Adrenal gland (tissue), 12 donors: ENCODE measurements around the gene ACKR2. TPM values are rescaled to one million over a fixed set of nuclear protein-coding genes. Genes with fewer than 3 reads are reported as not detected.

Source experiments
- DNase-seq, 7 donors: peaks; one replicate each; pipeline ENCODE4 v3.0.0-alpha.2; 2019 to 2020
- H3K27ac ChIP-seq, 5 donors: fragments of 200-600 bp; sonication (generic) in 4 of 5; 1 replicate in 3 of 5; 2 replicates in 2 of 5; pipeline versions ENCODE4 v1.5.1 to v1.8.0; 2016 to 2020; ENCODE audit warnings: mild to moderate bottlenecking in 1 of 5
- H3K27me3 ChIP-seq: fragments of 200-600 bp; 2 replicates; pipeline ENCODE4 v1.8.0; 2021
- H3K36me3 ChIP-seq, 2 donors: fragments of 200-600 bp; replicated peaks in 1 of 2; 1 replicate in 1 of 2; 2 replicates in 1 of 2; pipeline versions ENCODE4 v1.5.1 to v1.8.0; 2018 to 2022
- H3K4me1 ChIP-seq, 2 donors: fragments of 200-600 bp; replicated peaks in 1 of 2; 1 replicate in 1 of 2; 2 replicates in 1 of 2; pipeline versions ENCODE4 v1.5.1 to v1.8.0; 2018 to 2021
- H3K4me3 ChIP-seq, 4 donors: fragments of 200-600 bp; sonication (generic) in 3 of 4; one replicate each; pipeline ENCODE4 v1.5.1; 2016 to 2018
- H3K9me3 ChIP-seq, 3 donors: fragments of 200-600 bp; sonication (generic) in 1 of 3; replicated peaks in 1 of 3; 1 replicate in 2 of 3; 2 replicates in 1 of 3; pipeline versions ENCODE4 v1.5.1 to v1.8.0; 2016 to 2021
- POLR2A ChIP-seq, 2 donors: fragments of 450-650 bp; IDR thresholded peaks; one replicate each; pipeline ENCODE4 v1.6.1; 2017; ENCODE audit warnings: antibody characterized with exemption in 2 of 2, mild to moderate bottlenecking in 2 of 2, moderate library complexity in 1 of 2
- WGBS, 4 donors: extraction: QIAGEN DNeasy Blood & Tissue Kit in 2 of 4; methylation state at CpG; one replicate each; pipeline versions ENCODE4 v1.1.5 to v1.1.7; 2013 to 2017; 5-methylcytosine and 5-hydroxymethylcytosine counted together
- intact Hi-C, 2 donors: fragments of 100-400 bp; cut with DNase I; formaldehyde crosslinking; loops; one replicate each; pipeline versions ENCODE4 v1.14.1 to v1.15.0; 2022 to 2023
- polyA plus RNA-seq, 3 donors: library from polyadenylated mRNA; stranded (reverse); fragments of 200-250 nt in 2 of 3; fragments of 350-450 nt in 1 of 3; fragmentation: Illumina TruSeq in 1 of 3; extraction: RNeasy Lipid Tissue Mini Kit (QIAGEN cat#74804) in 1 of 3; gene quantifications; one replicate each; pipeline ENCODE4 v1.2.3, GENCODE V29; 2013 to 2014
- total RNA-seq, 9 donors: library from RNA; depleted of rRNA in 4 of 9; stranded (reverse); fragments of >200 nt in 4 of 9; fragments of 120-200 nt in 1 of 9; fragmentation: NEBNext Ultra II Directional in 1 of 9; extraction: Animal tissue kit (Norgen Biotek cat#: 25700) in 1 of 9; gene quantifications; one replicate each; pipeline versions ENCODE4 v1.1.0 to v1.2.4, GENCODE V29; 2013 to 2023
- TF ChIP-seq, protein P1 (sequence below), 6 experiments: fragments of 450-650 bp in 4 of 6; fragments of 200-600 bp in 2 of 6; sonication (generic) in 1 of 6; IDR thresholded peaks; 1 replicate in 5 of 6; 2 replicates in 1 of 6; pipeline versions ENCODE4 v1.5.1 to v1.8.0; 2016 to 2021; ENCODE audit warnings: antibody characterized with exemption in 6 of 6, mild to moderate bottlenecking in 2 of 6, moderate library complexity in 1 of 6
- donor health status: healthy with polysubstance abuse.
- donor health status: Bipolar disorder and iron deficiency.
- donor health status: DM: yes; HTN: yes; CAD: no.
- donor health status: DM: no; HTN: no; CAD: no.
- donor health status: DM: no; HTN: no; CAD: no.
- donor health status: DM: yes; HTN: yes; CAD: no.

The ACKR2 gene
- total and polyA plus RNA-seq, 12 donors: 1.1 to 19.9 (median 3.0) TPM

DNA sequence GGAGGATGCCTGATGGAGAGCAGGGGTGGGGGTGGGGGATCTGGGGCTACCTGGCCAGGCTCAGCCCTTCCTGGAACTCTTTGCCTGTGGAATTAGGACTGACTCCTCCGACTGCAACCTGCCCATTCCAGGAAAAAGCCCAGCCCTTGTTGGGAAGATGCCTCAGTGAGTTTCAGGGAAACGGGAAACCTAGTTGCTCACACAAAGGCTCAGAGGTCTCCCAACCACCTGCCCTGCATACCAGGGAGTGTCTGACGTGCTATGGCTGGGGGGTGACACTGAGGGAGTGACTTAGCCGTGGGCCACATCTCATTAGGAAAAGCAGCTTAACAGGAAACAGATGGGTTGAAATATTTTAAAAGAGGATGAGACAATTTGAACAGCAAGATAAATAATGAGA is 38.5 kb downstream of the ACKR2 start:
- DNase-seq: no peak
- H3K27me3 ChIP-seq: no peaks in the 10 kb centered on the region
- intact Hi-C loops: no loop called here
- TF ChIP-seq, protein P1, sequence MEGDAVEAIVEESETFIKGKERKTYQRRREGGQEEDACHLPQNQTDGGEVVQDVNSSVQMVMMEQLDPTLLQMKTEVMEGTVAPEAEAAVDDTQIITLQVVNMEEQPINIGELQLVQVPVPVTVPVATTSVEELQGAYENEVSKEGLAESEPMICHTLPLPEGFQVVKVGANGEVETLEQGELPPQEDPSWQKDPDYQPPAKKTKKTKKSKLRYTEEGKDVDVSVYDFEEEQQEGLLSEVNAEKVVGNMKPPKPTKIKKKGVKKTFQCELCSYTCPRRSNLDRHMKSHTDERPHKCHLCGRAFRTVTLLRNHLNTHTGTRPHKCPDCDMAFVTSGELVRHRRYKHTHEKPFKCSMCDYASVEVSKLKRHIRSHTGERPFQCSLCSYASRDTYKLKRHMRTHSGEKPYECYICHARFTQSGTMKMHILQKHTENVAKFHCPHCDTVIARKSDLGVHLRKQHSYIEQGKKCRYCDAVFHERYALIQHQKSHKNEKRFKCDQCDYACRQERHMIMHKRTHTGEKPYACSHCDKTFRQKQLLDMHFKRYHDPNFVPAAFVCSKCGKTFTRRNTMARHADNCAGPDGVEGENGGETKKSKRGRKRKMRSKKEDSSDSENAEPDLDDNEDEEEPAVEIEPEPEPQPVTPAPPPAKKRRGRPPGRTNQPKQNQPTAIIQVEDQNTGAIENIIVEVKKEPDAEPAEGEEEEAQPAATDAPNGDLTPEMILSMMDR (IDR thresholded peaks at IDR 0.05): no peak
- TF ChIP-seq POLR2A (IDR thresholded peaks at IDR 0.05): no peak
- no peaks in the 10 kb centered on the region for H3K9me3 ChIP-seq
- H3K36me3 ChIP-seq: no peaks in the 10 kb centered on the region
- H3K4me1 ChIP-seq: peaks cover 7 to 41% of the 10 kb centered on the region in 2 donors
- H3K4me3 ChIP-seq: no peak overlapping the region
- WGBS, 4 donors: 61 to 74% (median 65%) methylated on average over 4 of the region's 4 CpGs
- peak overlapping the region in 3 of 5 donors; percentile 28 to 85 (median 74) for H3K27ac ChIP-seq

DNA sequence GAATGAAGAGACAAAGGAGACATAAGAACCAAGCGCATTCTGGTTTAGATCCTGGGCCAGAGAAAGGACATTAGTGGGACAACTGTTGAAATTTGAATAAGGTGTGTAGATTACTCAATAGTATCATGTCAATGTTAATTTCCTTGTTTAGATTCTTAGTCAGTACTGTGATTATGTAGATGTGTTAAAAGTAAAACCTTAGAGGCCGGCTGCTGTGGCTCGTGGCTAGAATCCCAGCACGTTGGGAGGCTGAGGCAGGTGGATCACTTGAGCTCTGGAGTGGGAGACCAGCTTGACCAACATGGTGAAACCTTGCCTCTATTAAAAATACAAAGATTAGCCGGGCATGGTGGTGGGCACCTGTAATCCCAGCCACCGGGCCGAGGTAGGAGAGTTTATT is 39.8 kb downstream of the ACKR2 start:
- no peaks in the 10 kb centered on the region for H3K36me3 ChIP-seq
- intact Hi-C loops: no loop called here
- DNase-seq: no peak
- H3K4me3 ChIP-seq: no peak overlapping the region
- H3K9me3 ChIP-seq: no peaks in the 10 kb centered on the region
- H3K27me3 ChIP-seq: no peaks in the 10 kb centered on the region
- WGBS, 4 donors: 95 to 97% (median 96%) methylated on average over 7 of the region's 7 CpGs
- H3K4me1 ChIP-seq: peaks cover 14 to 45% of the 10 kb centered on the region in 2 donors
- TF ChIP-seq, protein P1 (IDR thresholded peaks at IDR 0.05): no peak
- H3K27ac ChIP-seq: no peak overlapping the region

DNA sequence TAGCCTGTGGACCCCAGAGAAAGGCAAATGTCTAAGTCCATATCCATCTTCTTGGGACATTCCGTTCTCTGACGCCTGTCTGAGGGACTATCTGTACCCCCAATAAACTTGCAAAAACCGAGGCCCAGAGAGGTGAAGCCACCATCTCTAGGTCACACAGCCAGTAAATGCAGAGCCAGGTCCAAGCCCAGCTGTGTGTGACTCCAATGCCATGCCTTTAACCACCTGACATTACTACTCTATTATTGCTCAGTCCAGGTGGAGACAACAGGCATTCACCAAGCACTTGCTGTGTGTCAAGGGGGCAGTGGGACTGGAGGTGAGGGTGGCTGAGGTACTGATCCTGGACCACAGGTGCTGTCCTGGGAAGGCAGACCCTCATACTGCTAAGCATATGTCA is 41.0 kb downstream of the ACKR2 start:
- WGBS, 4 donors: 86 to 96% (median 94%) methylated on average over 3 of the region's 3 CpGs
- Histone ChIP-seq H3K4me1 (peaks cover 15 to 40% of the 10 kb centered on the region in 2 donors), H3K27ac (no peak overlapping the region), H3K9me3 (no peaks in the 10 kb centered on the region), H3K27me3 (no peaks in the 10 kb centered on the region), H3K36me3 (no peaks in the 10 kb centered on the region), H3K4me3 (no peak overlapping the region)
- no peak for DNase-seq
- intact Hi-C loops: no loop called here
- no peak for TF ChIP-seq POLR2A (IDR thresholded peaks at IDR 0.05)
- TF ChIP-seq, protein P1 (IDR thresholded peaks at IDR 0.05): no peak

DNA sequence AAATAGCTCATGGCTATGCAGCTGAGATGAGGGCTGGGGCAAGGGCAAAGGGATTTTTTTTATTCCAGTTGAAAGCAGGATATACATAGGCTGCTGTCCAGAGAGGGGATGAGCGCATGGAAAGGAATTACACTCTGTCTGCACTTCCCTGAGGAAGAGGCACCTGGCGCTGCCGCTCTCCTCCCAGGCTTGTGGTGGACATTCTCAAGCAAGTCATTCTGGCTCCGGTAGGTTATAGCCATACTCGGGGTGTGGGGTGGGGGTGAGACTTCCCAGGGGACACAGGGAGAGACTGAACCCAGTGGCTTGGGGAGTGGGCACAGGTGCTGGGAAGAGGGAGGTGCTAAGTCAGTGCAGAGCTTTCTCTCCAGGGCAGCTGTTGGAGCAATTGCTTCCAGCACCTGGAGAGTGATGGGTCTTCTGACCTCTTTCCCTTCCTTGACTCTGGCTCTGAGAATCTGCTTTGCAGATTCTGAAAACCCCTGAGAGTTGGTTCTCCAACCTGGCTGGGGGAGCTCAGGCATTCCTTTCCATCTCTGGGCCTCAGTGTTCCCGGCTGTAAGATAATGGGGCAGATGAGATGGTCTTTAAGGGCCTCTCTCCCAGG is 42.1 kb downstream of the ACKR2 start:
- no peaks in the 10 kb centered on the region for H3K9me3 ChIP-seq
- intact Hi-C loops: no loop called here
- H3K4me1 ChIP-seq: peaks cover 12 to 34% of the 10 kb centered on the region in 2 donors
- no peaks in the 10 kb centered on the region for H3K27me3 ChIP-seq
- no peak overlapping the region for H3K4me3 ChIP-seq
- WGBS, 4 donors: 82 to 87% (median 84%) methylated on average over 6 of the region's 6 CpGs
- H3K27ac ChIP-seq: peak overlapping the region in 3 of 5 donors; percentile 10 to 68 (median 46)
- no peak for TF ChIP-seq POLR2A (IDR thresholded peaks at IDR 0.05)
- TF ChIP-seq, protein P1 (IDR thresholded peaks at IDR 0.05): no peak
- DNase-seq: no peak
- no peaks in the 10 kb centered on the region for H3K36me3 ChIP-seq
